K562 (cell line): ENCODE results near the gene HYCC2. TPM values are rescaled to one million over a fixed set of nuclear protein-coding genes. Genes with fewer than 3 reads are reported as not detected.

Source experiments
- BDP1 ChIP-seq: IDR thresholded peaks from 3 replicates; pipeline ENCODE4 v1.6.1; 2011; ENCODE audit not compliant: insufficient read length, insufficient read depth
- GATAD2A ChIP-seq: fragments of 450-650 bp; IDR thresholded peaks from 2 replicates; pipeline ENCODE4 v1.6.1; 2017
- HSF4 ChIP-seq: fragments of 250-450 bp; sonication (Bioruptor Pico); IDR thresholded peaks from 2 replicates; pipeline ENCODE4 v2.1.2; 2022; ENCODE audit warnings: mild to moderate bottlenecking, moderate library complexity, borderline replicate concordance
- LARP7 ChIP-seq: fragments of 450-650 bp; IDR thresholded peaks from 2 replicates; pipeline ENCODE4 v1.6.1; 2016
- PHF20 ChIP-seq: fragments of 450-650 bp; IDR thresholded peaks from 2 replicates; pipeline ENCODE4 v1.6.1; 2018; ENCODE audit not compliant: partially characterized antibody
- SAP30 ChIP-seq: fragments of 200-600 bp; sonication (generic); IDR thresholded peaks from 2 replicates; pipeline ENCODE4 v1.6.1; 2012; ENCODE audit warnings: borderline replicate concordance, low read depth, mild to moderate bottlenecking, moderate library complexity, low read length, control low read depth, inconsistent platforms; ENCODE audit not compliant: insufficient read depth, poor library complexity, severe bottlenecking
- SIN3A ChIP-seq, 2 experiments: fragments of 150-350 bp in 1 of 2; IDR thresholded peaks; 2 replicates each; pipeline ENCODE4 v1.6.1; 2011 to 2016; ENCODE audit warnings: borderline replicate concordance in 2 of 2, low read depth in 2 of 2, low read length in 2 of 2, mild to moderate bottlenecking in 2 of 2, moderate library complexity in 2 of 2; ENCODE audit not compliant: control insufficient read depth in 1 of 2
- SMAD1 ChIP-seq: fragments of 150-350 bp; IDR thresholded peaks from 2 replicates; pipeline ENCODE4 v1.6.1; 2014; ENCODE audit warnings: low read length, low read depth; ENCODE audit not compliant: partially characterized antibody
- TRIM24 ChIP-seq, 2 experiments: fragments of 450-650 bp; IDR thresholded peaks; 2 replicates each; pipeline ENCODE4 v1.6.1; 2016
- XRCC4 ChIP-seq: IDR thresholded peaks from one replicate; pipeline ENCODE4 v1.6.1; 2011; ENCODE audit not compliant: insufficient read depth, insufficient read length; ENCODE audit errors: extremely low read depth
- ZC3H11A ChIP-seq: IDR thresholded peaks from 2 replicates; pipeline ENCODE4 v1.6.1; 2012; ENCODE audit warnings: low read depth, low read length, improper control_type of control experiment
- ZKSCAN3 ChIP-seq: fragments of 250-450 bp; sonication (Bioruptor Pico); IDR thresholded peaks from 2 replicates; pipeline ENCODE4 v1.4.0; 2020
- ZNF232 ChIP-seq: sonication (generic); formaldehyde crosslinking; IDR thresholded peaks from 2 replicates; pipeline ENCODE4 v1.8.0; 2022; ENCODE audit warnings: mild to moderate bottlenecking, missing genetic modification reagents
- ZNF263 ChIP-seq: sonication (generic); formaldehyde crosslinking; IDR thresholded peaks from 2 replicates; pipeline ENCODE4 v1.8.0; 2022; ENCODE audit warnings: mild to moderate bottlenecking, missing genetic modification reagents, borderline replicate concordance
- polyA plus RNA-seq, 8 experiments: library from polyadenylated mRNA; depleted of rRNA in 4 of 8; stranded (reverse) in 5 of 8; unstranded in 3 of 8; fragments of >200 nt; fragmentation: Nextera tagmentation in 2 of 8; fragmentation: Illumina TruSeq in 1 of 8; extraction: Ambion mirVana in 2 of 8; extraction: Trizol in 1 of 8; gene quantifications; 2 replicates each; pipeline versions ENCODE4 v1.2.1 to v1.2.3, GENCODE V29; 2011 to 2014; ENCODE audit warnings: inconsistent platforms in 1 of 8, missing spikeins in 1 of 8
- total RNA-seq, 7 experiments: library from RNA; depleted of rRNA in 6 of 7; stranded (reverse); fragments of >200 nt in 6 of 7; fragmentation: Illumina TruSeq in 2 of 7; extraction: Trizol in 2 of 7; gene quantifications; 2 replicates each; pipeline versions ENCODE4 v1.2.1 to v1.2.3, GENCODE V29; 2011 to 2021; ENCODE audit warnings: low replicate concordance in 1 of 7
- TF ChIP-seq, protein P1 (sequence below): sonication (generic); formaldehyde crosslinking; IDR thresholded peaks from 2 replicates; pipeline ENCODE4 v1.8.1; 2023; ENCODE audit warnings: mild to moderate bottlenecking, missing genetic modification reagents, moderate library complexity
- TF ChIP-seq, protein P2 (sequence below): fragments of 250-450 bp; sonication (Bioruptor Pico); IDR thresholded peaks from 2 replicates; pipeline ENCODE4 v1.5.0; 2022; ENCODE audit warnings: mild to moderate bottlenecking
- TF ChIP-seq, protein P3 (sequence below): IDR thresholded peaks from 2 replicates; pipeline ENCODE4 v1.6.1; 2014; ENCODE audit warnings: antibody characterized with exemption
- TF ChIP-seq, protein P4 (sequence below), 2 experiments: fragments of 450-650 bp; IDR thresholded peaks; 2 replicates each; pipeline ENCODE4 v1.6.1; 2016
- TF ChIP-seq, protein P5 (sequence below): fragments of 450-650 bp; IDR thresholded peaks from 2 replicates; pipeline ENCODE4 v1.6.1; 2016; ENCODE audit warnings: borderline replicate concordance

Gene HYCC2
- total and polyA plus RNA-seq, 9 of the 15 experiments (the other 6 are each of a cell fraction or from before 2014, with no cell fraction given), result 5.4 to 20.0 (median 9.8) TPM

DNA sequence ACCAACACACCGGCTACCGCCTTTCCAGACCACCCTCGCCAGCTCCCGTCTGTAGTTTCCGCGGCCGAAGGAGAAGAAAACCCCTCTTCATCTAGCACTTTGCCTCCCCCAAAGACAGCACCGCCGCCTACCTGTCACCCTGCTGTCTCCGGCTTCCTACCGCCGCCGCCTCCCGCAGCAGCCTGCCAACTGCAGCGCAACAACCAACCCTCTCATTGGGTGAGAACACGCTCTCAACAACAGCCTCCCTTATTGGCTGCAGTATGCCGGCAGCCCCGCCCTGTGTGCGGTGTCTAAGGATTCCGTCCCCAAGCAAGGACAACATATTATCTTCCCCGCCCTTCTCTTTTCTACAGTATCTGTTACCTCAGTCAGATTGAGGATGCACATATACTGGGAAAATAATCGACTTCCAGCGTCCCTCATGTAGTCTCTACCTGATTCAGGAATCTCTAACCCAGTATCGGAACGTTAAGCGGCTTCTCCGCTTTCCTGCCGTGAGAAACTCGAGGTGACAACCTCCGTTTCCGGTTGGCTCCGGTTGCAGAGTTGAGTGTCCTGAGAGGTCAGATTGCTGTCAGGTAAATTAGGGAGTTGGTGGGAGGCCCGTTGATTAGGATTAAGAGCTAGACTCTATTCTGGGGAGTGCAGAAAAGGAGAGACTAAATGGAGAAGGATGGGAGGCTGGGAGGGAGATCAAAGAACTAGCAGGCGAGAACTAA is at the start of gene HYCC2, which contains the start of gene NDUFB3 (continued):
- peak; percentile 85 for TF ChIP-seq SAP30
- TF ChIP-seq LARP7, result 0 out of 2 replicates have a peak, but pooled peaks have one; percentile 8
- peak; percentile 57; the same call in 1 of the 2 replicates for TF ChIP-seq ZC3H11A
- no peak for TF ChIP-seq ZNF232 (CRISPR knock-in tag)
- TF ChIP-seq XRCC4, result no peak
- peak in 1 of 2 experiments; percentile 67; a peak in 2 of 4 replicates for TF ChIP-seq SIN3A (IDR thresholded peaks at IDR 0.05; ENCODE audit: borderline replicate concordance in 2 of 2, control insufficient read depth in 1 of 2, low read depth in 2 of 2, low read length in 2 of 2)
- TF ChIP-seq, protein P1, sequence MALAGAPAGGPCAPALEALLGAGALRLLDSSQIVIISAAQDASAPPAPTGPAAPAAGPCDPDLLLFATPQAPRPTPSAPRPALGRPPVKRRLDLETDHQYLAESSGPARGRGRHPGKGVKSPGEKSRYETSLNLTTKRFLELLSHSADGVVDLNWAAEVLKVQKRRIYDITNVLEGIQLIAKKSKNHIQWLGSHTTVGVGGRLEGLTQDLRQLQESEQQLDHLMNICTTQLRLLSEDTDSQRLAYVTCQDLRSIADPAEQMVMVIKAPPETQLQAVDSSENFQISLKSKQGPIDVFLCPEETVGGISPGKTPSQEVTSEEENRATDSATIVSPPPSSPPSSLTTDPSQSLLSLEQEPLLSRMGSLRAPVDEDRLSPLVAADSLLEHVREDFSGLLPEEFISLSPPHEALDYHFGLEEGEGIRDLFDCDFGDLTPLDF, result no peak
- TF ChIP-seq HSF4 (CRISPR knock-in tag), result no peak
- TF ChIP-seq, protein P2, sequence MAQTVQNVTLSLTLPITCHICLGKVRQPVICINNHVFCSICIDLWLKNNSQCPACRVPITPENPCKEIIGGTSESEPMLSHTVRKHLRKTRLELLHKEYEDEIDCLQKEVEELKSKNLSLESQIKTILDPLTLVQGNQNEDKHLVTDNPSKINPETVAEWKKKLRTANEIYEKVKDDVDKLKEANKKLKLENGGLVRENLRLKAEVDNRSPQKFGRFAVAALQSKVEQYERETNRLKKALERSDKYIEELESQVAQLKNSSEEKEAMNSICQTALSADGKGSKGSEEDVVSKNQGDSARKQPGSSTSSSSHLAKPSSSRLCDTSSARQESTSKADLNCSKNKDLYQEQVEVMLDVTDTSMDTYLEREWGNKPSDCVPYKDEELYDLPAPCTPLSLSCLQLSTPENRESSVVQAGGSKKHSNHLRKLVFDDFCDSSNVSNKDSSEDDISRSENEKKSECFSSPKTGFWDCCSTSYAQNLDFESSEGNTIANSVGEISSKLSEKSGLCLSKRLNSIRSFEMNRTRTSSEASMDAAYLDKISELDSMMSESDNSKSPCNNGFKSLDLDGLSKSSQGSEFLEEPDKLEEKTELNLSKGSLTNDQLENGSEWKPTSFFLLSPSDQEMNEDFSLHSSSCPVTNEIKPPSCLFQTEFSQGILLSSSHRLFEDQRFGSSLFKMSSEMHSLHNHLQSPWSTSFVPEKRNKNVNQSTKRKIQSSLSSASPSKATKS (CRISPR knock-in tag), result no peak
- TF ChIP-seq BDP1, result no peak
- TF ChIP-seq, protein P3, sequence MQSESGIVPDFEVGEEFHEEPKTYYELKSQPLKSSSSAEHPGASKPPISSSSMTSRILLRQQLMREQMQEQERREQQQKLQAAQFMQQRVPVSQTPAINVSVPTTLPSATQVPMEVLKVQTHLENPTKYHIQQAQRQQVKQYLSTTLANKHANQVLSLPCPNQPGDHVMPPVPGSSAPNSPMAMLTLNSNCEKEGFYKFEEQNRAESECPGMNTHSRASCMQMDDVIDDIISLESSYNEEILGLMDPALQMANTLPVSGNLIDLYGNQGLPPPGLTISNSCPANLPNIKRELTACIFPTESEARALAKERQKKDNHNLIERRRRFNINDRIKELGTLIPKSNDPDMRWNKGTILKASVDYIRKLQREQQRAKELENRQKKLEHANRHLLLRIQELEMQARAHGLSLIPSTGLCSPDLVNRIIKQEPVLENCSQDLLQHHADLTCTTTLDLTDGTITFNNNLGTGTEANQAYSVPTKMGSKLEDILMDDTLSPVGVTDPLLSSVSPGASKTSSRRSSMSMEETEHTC, result no peak
- TF ChIP-seq GATAD2A, result no peak
- TF ChIP-seq, protein P4, sequence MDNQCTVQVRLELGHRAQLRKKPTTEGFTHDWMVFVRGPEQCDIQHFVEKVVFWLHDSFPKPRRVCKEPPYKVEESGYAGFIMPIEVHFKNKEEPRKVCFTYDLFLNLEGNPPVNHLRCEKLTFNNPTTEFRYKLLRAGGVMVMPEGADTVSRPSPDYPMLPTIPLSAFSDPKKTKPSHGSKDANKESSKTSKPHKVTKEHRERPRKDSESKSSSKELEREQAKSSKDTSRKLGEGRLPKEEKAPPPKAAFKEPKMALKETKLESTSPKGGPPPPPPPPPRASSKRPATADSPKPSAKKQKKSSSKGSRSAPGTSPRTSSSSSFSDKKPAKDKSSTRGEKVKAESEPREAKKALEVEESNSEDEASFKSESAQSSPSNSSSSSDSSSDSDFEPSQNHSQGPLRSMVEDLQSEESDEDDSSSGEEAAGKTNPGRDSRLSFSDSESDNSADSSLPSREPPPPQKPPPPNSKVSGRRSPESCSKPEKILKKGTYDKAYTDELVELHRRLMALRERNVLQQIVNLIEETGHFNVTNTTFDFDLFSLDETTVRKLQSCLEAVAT (IDR thresholded peaks at IDR 0.05), result peak; percentile 63 to 64; a peak in 1 of 4 replicates
- no peak for TF ChIP-seq ZKSCAN3
- peak in 1 of 2 experiments; percentile 100; a peak in 3 of 4 replicates for TF ChIP-seq TRIM24 (IDR thresholded peaks at IDR 0.05)
- no peak for TF ChIP-seq ZNF263 (CRISPR knock-in tag)
- peak; percentile 58 for TF ChIP-seq SMAD1
- peak; percentile 94 for TF ChIP-seq PHF20
- TF ChIP-seq, protein P5, sequence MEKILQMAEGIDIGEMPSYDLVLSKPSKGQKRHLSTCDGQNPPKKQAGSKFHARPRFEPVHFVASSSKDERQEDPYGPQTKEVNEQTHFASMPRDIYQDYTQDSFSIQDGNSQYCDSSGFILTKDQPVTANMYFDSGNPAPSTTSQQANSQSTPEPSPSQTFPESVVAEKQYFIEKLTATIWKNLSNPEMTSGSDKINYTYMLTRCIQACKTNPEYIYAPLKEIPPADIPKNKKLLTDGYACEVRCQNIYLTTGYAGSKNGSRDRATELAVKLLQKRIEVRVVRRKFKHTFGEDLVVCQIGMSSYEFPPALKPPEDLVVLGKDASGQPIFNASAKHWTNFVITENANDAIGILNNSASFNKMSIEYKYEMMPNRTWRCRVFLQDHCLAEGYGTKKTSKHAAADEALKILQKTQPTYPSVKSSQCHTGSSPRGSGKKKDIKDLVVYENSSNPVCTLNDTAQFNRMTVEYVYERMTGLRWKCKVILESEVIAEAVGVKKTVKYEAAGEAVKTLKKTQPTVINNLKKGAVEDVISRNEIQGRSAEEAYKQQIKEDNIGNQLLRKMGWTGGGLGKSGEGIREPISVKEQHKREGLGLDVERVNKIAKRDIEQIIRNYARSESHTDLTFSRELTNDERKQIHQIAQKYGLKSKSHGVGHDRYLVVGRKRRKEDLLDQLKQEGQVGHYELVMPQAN, result peak; percentile 89; the same call in 1 of the 2 replicates
